ENCODE measurements around the gene ADD1. TPM values are rescaled to one million over a fixed set of nuclear protein-coding genes. Genes with fewer than 3 reads are reported as not detected.

Gene ADD1
- total RNA-seq, 2 experiments from 2014 or later, result 196 to 206 TPM

DNA sequence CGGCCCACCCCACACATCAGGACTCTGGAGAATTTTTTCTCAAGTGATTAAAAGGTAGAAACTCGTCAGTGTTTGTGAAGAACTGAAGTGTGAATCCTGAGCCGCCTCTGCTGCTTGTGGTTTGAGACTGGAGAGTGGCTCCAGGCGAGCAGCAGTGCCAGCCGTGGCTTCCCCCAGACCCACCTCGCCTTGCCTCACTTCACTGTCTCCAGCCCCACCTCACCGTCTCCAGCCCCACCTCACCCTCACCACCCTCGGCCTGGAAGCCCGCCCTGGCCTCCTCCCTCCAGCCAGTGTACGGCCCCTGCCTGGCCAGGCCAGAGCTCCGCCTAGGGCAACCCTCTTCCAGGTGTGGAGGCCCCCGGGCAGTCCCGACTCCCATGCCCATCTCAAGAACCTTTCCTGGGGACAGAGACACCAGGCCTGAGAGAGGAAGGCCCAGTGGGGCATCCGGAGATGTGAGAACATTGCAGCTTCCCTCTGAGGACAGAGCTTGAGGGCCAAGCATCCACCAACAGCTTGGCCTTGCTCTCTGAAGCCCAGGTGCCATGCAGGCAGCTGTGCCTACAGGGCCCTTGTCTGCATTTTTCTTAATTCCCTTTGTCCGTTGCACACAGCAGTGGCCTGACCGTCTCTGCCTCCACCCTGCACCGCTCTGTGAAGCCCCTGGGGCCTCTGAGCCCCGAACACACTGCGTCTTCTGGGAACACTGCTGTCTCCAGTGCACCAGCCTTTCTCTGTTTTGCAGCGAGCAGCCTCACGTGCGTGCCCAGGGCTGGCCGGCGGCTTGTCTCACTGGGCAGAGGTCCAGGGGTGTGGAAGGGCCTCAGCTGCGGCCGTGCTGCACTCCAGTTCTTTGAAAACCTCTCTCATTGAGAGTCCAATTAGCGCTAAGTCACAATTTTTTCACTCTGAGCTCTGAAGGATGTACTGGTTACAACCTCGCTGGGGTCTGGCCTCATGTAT lies 37.0 kb upstream of the ADD1 start:
- Mint-ChIP-seq H3K36me3 (ENCODE audit: low read depth) (peaks cover 1% of the 10 kb centered on the region), H3K27me3 (no peaks in the 10 kb centered on the region), H3K27ac (no peak overlapping the region), H3K4me1 (peaks cover 6% of the 10 kb centered on the region), H3K4me3 (no peak overlapping the region), H3K9me3 (ENCODE audit: low read depth) (no peaks in the 10 kb centered on the region)
- intact Hi-C loops (cut with DNase I, micrococcal nuclease), result no loop called here
- DNase-seq, result no peak
- POLR2A ChIA-PET, result no interaction called here
- CTCF ChIA-PET, result interaction anchor here (0.6 kb wide), 1 partner anchor 41 kb away, joined by 3 read pairs; no protein-coding TSS in a partner anchor
- ATAC-seq, result no peak

DNA sequence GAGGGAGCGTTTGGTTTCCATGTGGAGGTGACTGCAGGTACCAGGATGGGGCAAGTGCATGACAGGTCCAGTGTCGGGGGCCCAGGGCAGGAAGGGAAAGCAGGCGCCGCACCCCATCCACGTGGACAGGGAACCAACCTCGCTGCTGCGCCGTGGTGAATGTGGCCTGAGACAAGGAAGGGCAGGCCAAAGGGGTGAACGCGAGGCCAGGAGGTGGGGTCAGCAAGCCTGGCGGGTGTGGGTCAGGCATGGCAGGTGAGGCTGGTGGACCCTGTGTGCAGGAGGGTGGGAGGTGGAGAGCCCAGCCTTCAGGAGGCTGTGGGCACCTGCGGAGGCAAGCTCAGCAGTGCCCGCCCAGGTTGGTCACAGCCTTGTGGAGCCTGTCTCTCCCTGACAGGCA lies 36.1 kb upstream of the ADD1 start:
- CTCF ChIA-PET, result no interaction called here
- POLR2A ChIA-PET, result no interaction called here
- Mint-ChIP-seq H3K9me3 (ENCODE audit: low read depth) (no peaks in the 10 kb centered on the region), H3K27ac (no peak overlapping the region), H3K36me3 (ENCODE audit: low read depth) (peaks cover 6% of the 10 kb centered on the region), H3K4me3 (no peak overlapping the region), H3K4me1 (peaks cover 8% of the 10 kb centered on the region), H3K27me3 (no peaks in the 10 kb centered on the region)
- intact Hi-C loops (cut with DNase I, micrococcal nuclease), result no loop called here
- DNase-seq, result no peak
- no peak for ATAC-seq

DNA sequence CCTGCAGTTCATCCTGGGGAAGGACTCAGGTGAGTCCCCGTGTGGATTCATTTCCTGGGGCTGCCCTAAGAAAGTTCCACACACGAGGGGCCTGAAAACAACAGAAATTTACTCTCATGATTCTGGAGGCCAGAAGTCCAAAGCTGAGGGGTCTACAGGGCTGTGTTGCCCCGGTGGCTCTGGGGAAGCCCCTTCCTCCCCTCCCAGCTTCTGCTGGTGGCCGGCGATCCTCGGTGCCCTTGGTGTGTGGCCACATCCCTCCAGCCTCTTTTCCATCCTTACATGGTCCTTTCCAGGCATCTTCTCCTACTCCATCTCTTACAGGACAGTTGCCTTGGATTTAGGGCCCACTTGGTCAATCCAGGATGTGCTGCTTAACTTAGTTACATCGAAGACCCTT lies 35.6 kb upstream of the ADD1 start:
- ChIA-PET POLR2A (no interaction called here), CTCF (no interaction called here)
- Mint-ChIP-seq H3K27me3 (no peaks in the 10 kb centered on the region), H3K4me1 (peaks cover 10% of the 10 kb centered on the region), H3K4me3 (no peak overlapping the region), H3K9me3 (ENCODE audit: low read depth) (no peaks in the 10 kb centered on the region), H3K36me3 (ENCODE audit: low read depth) (peaks cover 10% of the 10 kb centered on the region), H3K27ac (no peak overlapping the region)
- no peak for DNase-seq
- intact Hi-C loops (cut with DNase I, micrococcal nuclease), result no loop called here
- ATAC-seq, result no peak

DNA sequence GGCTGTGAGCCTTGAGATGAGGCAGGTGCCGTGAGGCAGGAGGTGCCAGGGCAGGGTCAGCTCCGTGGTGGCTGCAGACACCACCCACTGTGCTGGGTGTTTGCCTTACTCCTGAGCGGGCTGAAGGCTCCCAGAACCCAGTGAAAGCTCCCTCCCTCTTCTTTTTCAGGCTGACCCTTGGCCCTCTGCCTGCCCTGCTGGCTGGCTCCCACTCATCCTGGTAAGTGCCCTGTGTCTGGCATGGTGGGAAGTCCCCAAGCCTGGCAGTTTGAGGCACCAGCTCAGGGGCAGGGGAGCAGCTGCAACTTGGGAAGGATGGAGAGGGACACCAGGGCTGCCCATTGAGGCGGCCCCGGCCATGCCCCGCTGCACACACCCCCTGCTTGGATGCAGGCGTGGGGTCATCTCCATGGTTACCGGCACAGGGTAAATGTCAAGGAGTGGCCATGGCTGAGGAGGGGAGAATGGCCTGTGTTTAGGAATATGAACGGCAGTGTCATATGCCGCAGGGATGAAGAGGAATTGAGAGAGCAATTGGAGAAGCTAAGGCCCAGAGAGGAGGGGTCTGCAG lies 33.9 kb upstream of the ADD1 start:
- Mint-ChIP-seq H3K36me3 (ENCODE audit: low read depth) (peaks cover 22% of the 10 kb centered on the region), H3K4me1 (peaks cover 27% of the 10 kb centered on the region), H3K27me3 (no peaks in the 10 kb centered on the region), H3K4me3 (no peak overlapping the region), H3K27ac (no peak overlapping the region), H3K9me3 (ENCODE audit: low read depth) (no peaks in the 10 kb centered on the region)
- ChIA-PET POLR2A (interaction anchor here (0.5 to 1.2 kb wide), 2 partner anchors 10 to 344 kb away, joined by 3 read pairs; no protein-coding TSS in a partner anchor), CTCF (no interaction called here)
- ATAC-seq, result no peak
- intact Hi-C loops (cut with DNase I, micrococcal nuclease), result loop anchor here in 1 of 2 experiments (5.0 kb wide), 1 partner anchor 37 kb away; no protein-coding TSS in a partner anchor
- DNase-seq, result no peak

DNA sequence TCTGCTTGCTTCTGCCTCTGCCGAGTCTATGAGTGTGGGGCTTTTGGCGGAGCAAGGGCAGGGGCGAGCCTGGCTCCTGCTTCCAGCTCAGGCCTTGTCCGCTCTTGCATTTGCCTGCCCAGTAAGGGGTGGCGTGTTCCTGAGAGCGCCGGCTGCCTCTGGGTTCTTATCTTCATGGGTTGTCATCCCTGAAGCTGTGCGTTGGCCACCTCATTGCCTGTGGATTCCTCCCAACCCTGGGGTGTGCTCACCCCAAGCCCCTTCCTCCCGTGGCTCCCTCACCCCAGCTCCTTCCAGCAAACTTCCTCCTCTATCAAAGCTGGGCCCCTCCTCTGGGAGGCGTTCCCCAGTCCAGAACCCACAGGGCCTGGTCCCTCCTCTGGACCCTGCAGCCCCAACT lies 33.3 kb upstream of the ADD1 start:
- Mint-ChIP-seq H3K9me3 (ENCODE audit: low read depth) (no peaks in the 10 kb centered on the region), H3K36me3 (ENCODE audit: low read depth) (peaks cover 22% of the 10 kb centered on the region), H3K4me1 (peaks cover 34% of the 10 kb centered on the region), H3K4me3 (no peak overlapping the region), H3K27me3 (no peaks in the 10 kb centered on the region), H3K27ac (no peak overlapping the region)
- intact Hi-C loops (cut with DNase I, micrococcal nuclease), result loop anchor here in 1 of 2 experiments (5.0 kb wide), 1 partner anchor 38 kb away; no protein-coding TSS in a partner anchor
- CTCF ChIA-PET, result no interaction called here
- ATAC-seq (no peak), DNase-seq (no peak)
- POLR2A ChIA-PET, result interaction anchor here (0.5 to 1.2 kb wide), 2 partner anchors 9 to 344 kb away, joined by 3 read pairs; no protein-coding TSS in a partner anchor

DNA sequence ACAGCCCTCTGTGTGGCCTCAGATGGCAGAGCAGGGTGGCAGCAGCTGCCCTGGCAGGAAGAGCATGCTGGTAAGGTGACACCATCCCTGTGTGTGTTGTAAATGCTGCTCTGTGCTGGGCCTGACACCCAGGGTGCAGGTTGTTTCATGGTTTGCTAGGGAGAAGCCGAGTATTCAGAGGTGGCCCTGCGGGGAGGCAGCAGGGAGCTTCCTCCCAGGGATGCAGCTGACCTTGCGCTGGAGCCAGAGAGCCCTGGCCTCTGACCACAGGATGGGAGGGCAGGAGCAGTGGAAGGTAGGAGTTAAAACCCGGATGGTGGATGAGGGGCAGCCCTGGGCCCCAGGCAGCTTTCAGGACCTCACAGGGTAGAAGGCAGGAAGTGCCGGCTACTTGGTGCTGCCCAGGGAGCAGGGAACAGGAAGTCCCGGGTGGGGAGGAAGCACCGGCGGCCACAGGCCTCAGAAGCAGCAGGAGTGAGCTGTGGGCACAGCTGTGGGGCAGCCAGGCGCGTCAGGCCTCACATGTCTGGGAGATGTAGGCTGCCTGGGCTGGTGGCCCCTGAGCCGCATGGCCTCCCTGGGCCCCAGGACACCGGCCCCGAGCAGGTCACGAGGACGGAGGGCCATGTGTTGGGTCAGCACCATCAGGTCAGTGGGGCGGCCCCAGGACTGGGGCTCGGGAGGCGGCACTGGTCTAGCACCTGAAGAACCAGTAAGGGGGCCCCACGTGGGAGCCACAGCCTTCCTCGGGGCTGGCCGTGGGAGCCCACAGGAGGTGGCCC lies 31.6 kb upstream of the ADD1 start:
- Mint-ChIP-seq H3K4me1 (peaks cover 48% of the 10 kb centered on the region), H3K27ac (peak overlapping the region; percentile 97), H3K27me3 (no peaks in the 10 kb centered on the region), H3K4me3 (peak overlapping the region; percentile 96), H3K36me3 (ENCODE audit: low read depth) (peaks cover 34% of the 10 kb centered on the region), H3K9me3 (ENCODE audit: low read depth) (no peaks in the 10 kb centered on the region)
- peak; percentile 83 for ATAC-seq
- intact Hi-C loops (cut with DNase I, micrococcal nuclease), result loop anchor here (1.0 to 5.0 kb wide), 2 partner anchors 40 to 48 kb away; no protein-coding TSS in a partner anchor
- DNase-seq, result peak; percentile 78
- ChIA-PET CTCF (interaction anchor here (0.6 to 2.2 kb wide), 3 partner anchors 49 to 144 kb away, joined by 3 to 10 read pairs (median 6); no protein-coding TSS in a partner anchor), POLR2A (interaction anchor here (1.2 to 2.1 kb wide), 2 partner anchors 26 to 66 kb away, joined by 4 to 6 read pairs; no protein-coding TSS in a partner anchor)

DNA sequence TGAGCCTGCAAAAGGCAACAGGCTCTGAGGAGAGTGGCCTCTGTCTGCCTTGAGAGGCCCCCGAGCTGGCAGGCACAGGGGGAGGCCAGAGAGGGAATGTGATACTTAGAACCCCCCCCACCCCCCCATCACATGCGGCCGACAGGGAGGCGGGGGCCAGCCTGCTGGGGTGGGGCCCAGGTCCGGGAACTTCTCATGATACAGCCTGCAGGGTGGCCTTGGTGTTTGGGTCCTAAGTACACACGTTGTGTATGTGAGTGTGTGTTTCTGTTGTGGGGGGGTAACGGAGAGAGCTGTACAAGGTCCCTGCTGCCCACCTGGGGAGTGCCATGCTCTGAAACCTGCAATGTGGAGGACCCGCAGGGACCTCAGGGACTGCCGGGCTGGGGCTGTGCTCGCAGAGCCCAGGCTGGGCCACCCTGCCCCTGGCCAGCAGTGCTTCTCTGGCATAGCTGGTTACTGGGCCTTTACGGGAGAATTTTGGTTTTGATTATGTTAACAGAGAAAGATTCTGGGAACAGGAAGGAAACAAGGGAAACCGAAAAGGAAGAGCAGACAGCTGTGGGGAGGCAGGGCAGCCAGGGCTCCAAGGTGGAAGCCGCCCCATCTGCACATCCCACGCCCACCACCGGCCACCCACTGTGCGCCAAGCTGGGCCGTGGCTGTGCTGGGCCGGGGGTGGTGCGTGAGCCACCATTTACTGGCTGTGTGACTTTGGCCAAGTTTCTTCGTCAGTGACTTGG lies 30.9 kb upstream of the ADD1 start:
- H3K4me3 Mint-ChIP-seq, result peak overlapping the region; percentile 96
- intact Hi-C loops (cut with DNase I, micrococcal nuclease), result loop anchor here (1.0 to 5.0 kb wide), 2 partner anchors 40 to 48 kb away; no protein-coding TSS in a partner anchor

DNA sequence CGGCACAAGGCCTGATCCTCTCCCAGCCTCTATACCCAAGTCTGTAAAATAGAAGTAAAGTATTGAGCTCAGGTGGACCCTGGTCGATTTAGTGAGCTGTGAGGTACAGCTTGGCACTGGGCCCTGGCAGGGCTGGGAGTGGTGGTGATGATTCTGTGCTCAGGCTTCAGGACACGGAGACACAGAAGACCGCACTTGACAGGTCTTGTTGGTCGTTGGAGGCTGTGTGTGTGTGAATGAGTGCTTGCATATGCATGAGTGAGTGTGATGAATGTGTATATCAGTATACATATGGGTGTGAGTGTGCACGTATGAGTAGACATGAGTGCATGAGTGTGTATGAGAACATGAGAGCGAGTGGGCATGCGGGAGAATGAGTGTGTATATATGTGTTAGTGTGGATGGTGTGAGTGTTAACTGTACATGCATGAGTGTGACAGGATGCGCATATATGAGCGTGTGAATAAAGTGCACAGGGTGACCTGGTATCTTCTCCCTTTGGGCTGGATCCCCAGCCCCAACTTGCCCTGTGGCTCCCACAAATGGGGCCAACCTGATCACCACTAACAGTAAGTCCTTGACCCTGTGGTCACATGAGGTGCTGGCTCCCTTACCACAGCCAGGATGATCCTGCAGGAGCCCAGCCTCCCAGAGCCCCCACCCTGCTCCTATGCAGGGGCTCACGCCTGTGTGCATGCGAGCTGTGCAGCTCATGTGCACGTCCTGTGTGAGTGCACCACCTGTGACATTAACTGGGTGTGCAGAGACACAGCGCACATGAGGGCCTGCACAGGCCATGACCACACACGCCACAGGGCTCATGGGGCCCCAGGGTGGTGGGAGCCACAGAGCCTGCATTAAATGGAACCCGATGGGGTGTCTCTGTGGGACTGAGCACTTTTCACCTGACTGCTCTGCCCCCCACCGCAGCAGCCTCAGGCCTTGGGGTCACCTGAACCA lies 29.9 kb upstream of the ADD1 start:
- Mint-ChIP-seq H3K9me3 (ENCODE audit: low read depth) (no peaks in the 10 kb centered on the region), H3K36me3 (ENCODE audit: low read depth) (peaks cover 35% of the 10 kb centered on the region), H3K27ac (peak overlapping the region; percentile 97), H3K4me1 (peaks cover 53% of the 10 kb centered on the region), H3K27me3 (no peaks in the 10 kb centered on the region), H3K4me3 (peak overlapping the region; percentile 96)
- CTCF ChIA-PET, result interaction anchor here (0.6 to 2.2 kb wide), 2 partner anchors 50 to 58 kb away, joined by 4 to 10 read pairs; no protein-coding TSS in a partner anchor
- intact Hi-C loops (cut with DNase I, micrococcal nuclease), result loop anchor here in 1 of 2 experiments (5.0 kb wide), 1 partner anchor 41 kb away; no protein-coding TSS in a partner anchor
- ATAC-seq, result peak; percentile 26
- DNase-seq, result no peak
- POLR2A ChIA-PET, result interaction anchor here (0.7 to 2.1 kb wide), 4 partner anchors 32 to 273 kb away, joined by 3 to 6 read pairs (median 3); no protein-coding TSS in a partner anchor

More for the DNA sequence above, 30.9 kb upstream of the ADD1 start:
- Mint-ChIP-seq H3K9me3 (ENCODE audit: low read depth) (no peaks in the 10 kb centered on the region), H3K4me1 (peaks cover 53% of the 10 kb centered on the region), H3K27me3 (no peaks in the 10 kb centered on the region), H3K27ac (peak overlapping the region; percentile 97), H3K36me3 (ENCODE audit: low read depth) (peaks cover 35% of the 10 kb centered on the region)
- ATAC-seq (peak; percentile 1), DNase-seq (peak; percentile 47)
- ChIA-PET CTCF (interaction anchor here (0.6 to 2.2 kb wide), 2 partner anchors 49 to 59 kb away, joined by 4 to 10 read pairs; no protein-coding TSS in a partner anchor), POLR2A (interaction anchor here (0.7 to 2.1 kb wide), 3 partner anchors 50 to 274 kb away, joined by 3 to 6 read pairs (median 3); no protein-coding TSS in a partner anchor)

DNA sequence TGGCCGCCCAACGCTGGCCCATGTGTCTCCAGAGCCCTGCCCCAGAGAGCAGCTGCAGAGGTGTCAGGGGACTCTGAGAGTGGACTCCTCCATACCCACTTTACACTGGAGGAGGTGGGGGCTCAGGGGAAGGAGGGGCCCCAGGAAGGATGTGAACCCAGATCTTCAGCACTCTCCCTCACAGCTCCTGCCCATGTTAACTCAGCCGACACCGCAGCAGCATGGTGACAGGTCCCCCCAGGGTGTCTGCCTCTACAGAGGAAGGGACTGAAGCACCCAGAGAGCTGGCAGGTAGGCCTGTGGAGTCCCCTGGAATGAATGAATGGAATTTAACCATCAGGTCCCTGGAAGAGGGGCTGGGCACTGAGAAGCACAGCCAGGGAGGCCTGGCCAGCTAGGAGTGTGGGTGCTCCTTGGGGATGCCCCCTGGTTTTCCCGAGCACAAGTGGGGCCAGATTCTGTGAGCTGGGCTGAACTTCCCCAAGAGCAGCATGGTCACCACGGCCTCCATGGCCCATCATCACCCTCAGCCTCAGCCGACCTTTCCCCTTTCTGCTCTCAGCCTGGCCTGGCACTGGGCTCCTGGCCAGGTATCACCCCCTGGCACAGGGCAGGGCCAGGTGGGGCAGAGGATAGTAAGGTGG lies 28.9 kb upstream of the ADD1 start:
- no peak for ATAC-seq
- Mint-ChIP-seq H3K27me3 (no peaks in the 10 kb centered on the region), H3K27ac (no peak overlapping the region), H3K4me1 (peaks cover 58% of the 10 kb centered on the region), H3K9me3 (ENCODE audit: low read depth) (no peaks in the 10 kb centered on the region), H3K4me3 (no peak overlapping the region), H3K36me3 (ENCODE audit: low read depth) (peaks cover 35% of the 10 kb centered on the region)
- CTCF ChIA-PET, result interaction anchor here (0.7 kb wide), 1 partner anchor 139 kb away, joined by 4 read pairs; no protein-coding TSS in a partner anchor
- intact Hi-C loops (cut with DNase I, micrococcal nuclease), result loop anchor here in 1 of 2 experiments (5.0 kb wide), 1 partner anchor 42 kb away; no protein-coding TSS in a partner anchor
- DNase-seq, result no peak
- POLR2A ChIA-PET, result interaction anchor here (0.6 to 0.8 kb wide), 2 partner anchors 31 to 905 kb away, joined by 3 to 4 read pairs; no protein-coding TSS in a partner anchor
